Spleen (tissue), 11 donors: ENCODE results near the gene C1orf141. TPM values are rescaled to one million over a fixed set of nuclear protein-coding genes. Genes with fewer than 3 reads are reported as not detected.

Source experiments
- DNase-seq: peaks from one replicate; pipeline ENCODE4 v3.0.0-alpha.2; 2020
- H3K27ac ChIP-seq, 8 donors: fragments of 200-600 bp; sonication (generic) in 7 of 8; 1 replicate in 4 of 8; 2 replicates in 4 of 8; pipeline versions ENCODE4 v1.5.0 to v1.8.0; 2016 to 2021; ENCODE audit warnings: inconsistent platforms in 4 of 8, mild to moderate bottlenecking in 4 of 8, moderate library complexity in 1 of 8
- H3K27me3 ChIP-seq, 7 donors: fragments of 200-600 bp; sonication (generic) in 6 of 7; replicated peaks in 1 of 7; 1 replicate in 4 of 7; 2 replicates in 3 of 7; pipeline versions ENCODE4 v1.5.0 to v1.8.0; 2016 to 2021; ENCODE audit warnings: inconsistent platforms in 3 of 7, mild to moderate bottlenecking in 1 of 7
- H3K36me3 ChIP-seq, 6 donors: fragments of 200-600 bp; sonication (generic) in 5 of 6; 1 replicate in 4 of 6; 2 replicates in 2 of 6; pipeline versions ENCODE4 v1.5.0 to v1.8.0; 2016 to 2021; ENCODE audit warnings: inconsistent platforms in 2 of 6
- H3K4me1 ChIP-seq, 6 donors: fragments of 200-600 bp; sonication (generic) in 5 of 6; 1 replicate in 3 of 6; 2 replicates in 3 of 6; pipeline versions ENCODE4 v1.5.0 to v1.8.0; 2016 to 2021; ENCODE audit warnings: inconsistent platforms in 3 of 6
- H3K4me3 ChIP-seq, 8 donors: fragments of 200-600 bp; sonication (generic) in 7 of 8; 1 replicate in 4 of 8; 2 replicates in 4 of 8; pipeline versions ENCODE4 v1.5.0 to v1.8.0; 2016 to 2021; ENCODE audit warnings: inconsistent platforms in 4 of 8, mild to moderate bottlenecking in 4 of 8, moderate library complexity in 2 of 8
- H3K9me3 ChIP-seq, 8 donors: fragments of 200-600 bp; sonication (generic) in 7 of 8; 1 replicate in 4 of 8; 2 replicates in 4 of 8; pipeline versions ENCODE4 v1.5.0 to v1.8.0; 2016 to 2021; ENCODE audit warnings: inconsistent platforms in 4 of 8
- CTCF ChIP-seq, 11 experiments: fragments of 200-600 bp in 7 of 11; fragments of 450-650 bp in 4 of 11; sonication (generic) in 4 of 11; IDR thresholded peaks in 8 of 11; conservative IDR thresholded peaks in 3 of 11; 1 replicate in 7 of 11; 2 replicates in 4 of 11; pipeline versions ENCODE4 v1.4.0 to v1.8.0; 2016 to 2021; ENCODE audit warnings: antibody characterized with exemption in 11 of 11, inconsistent platforms in 4 of 11, mild to moderate bottlenecking in 1 of 11
- POLR2A ChIP-seq, 3 donors: fragments of 450-650 bp; IDR thresholded peaks; one replicate each; pipeline ENCODE4 v1.5.1; 2017; ENCODE audit warnings: antibody characterized with exemption in 3 of 3, mild to moderate bottlenecking in 1 of 3
- POLR2AphosphoS5 ChIP-seq, 3 donors: sonication (generic); formaldehyde crosslinking; IDR thresholded peaks; one replicate each; pipeline ENCODE4 v1.5.1; 2017; ENCODE audit warnings: antibody characterized with exemption in 3 of 3
- WGBS, 5 donors: extraction: QIAGEN DNeasy Blood & Tissue Kit in 3 of 5; methylation state at CpG; one replicate each; pipeline versions ENCODE4 v1.1.5 to v1.1.7; 2013 to 2018; 5-methylcytosine and 5-hydroxymethylcytosine counted together
- intact Hi-C: fragments of 100-400 bp; cut with DNase I; formaldehyde crosslinking; loops from one replicate; pipeline ENCODE4 v1.15.0; 2023; ENCODE audit warnings: low total_unique reads
- polyA plus RNA-seq, 3 donors: library from polyadenylated mRNA; stranded (reverse); fragments of 200-250 nt; gene quantifications; one replicate each; pipeline ENCODE4 v1.2.1, GENCODE V29; 2013
- total RNA-seq, 7 donors: library from RNA; depleted of rRNA in 3 of 7; stranded (reverse); fragments of >200 nt in 3 of 7; fragmentation: NEBNext Ultra II Directional in 4 of 7; extraction: Animal tissue kit (Norgen Biotek cat#: 25700) in 4 of 7; gene quantifications; one replicate each; pipeline versions ENCODE4 v1.1.0 to v1.2.1, GENCODE V29; 2016 to 2021
- donor health status: healthy with polysubstance abuse.
- donor health status: DM: no; HTN: no; CAD: no; lungs with moderate emphysema.
- donor health status: DM: no; HTN: no; CAD: no.
- donor health status: Bipolar disorder and iron deficiency.
- donor health status: healthy.
- donor health status: DM: no; HTN: no; CAD: no.
- donor health status: DM: yes; HTN: yes; CAD: no.

Gene C1orf141
- total and polyA plus RNA-seq, 10 donors: not detected

GRCh38 chr1:67058761-67059160, 76.0 kb downstream of the C1orf141 start:
- TF ChIP-seq POLR2A (IDR thresholded peaks at IDR 0.05) (no peak), POLR2AphosphoS5 (IDR thresholded peaks at IDR 0.05) (no peak), CTCF (IDR thresholded peaks at IDR 0.05 in 8 of 11, conservative IDR thresholded peaks at IDR 0.05 in 3 of 11) (no peak)
- Histone ChIP-seq H3K4me3 (no peak overlapping the region), H3K4me1 (peaks cover 0 to 7% (median 5%) of the 10 kb centered on the region in 6 donors), H3K27ac (no peak overlapping the region), H3K9me3 (no peaks in the 10 kb centered on the region), H3K36me3 (no peaks in the 10 kb centered on the region), H3K27me3 (no peaks in the 10 kb centered on the region)
- WGBS, 5 donors: 75 to 91% (median 78%) methylated on average over 3 of the region's 3 CpGs
- intact Hi-C loops: no loop called here
- no peak for DNase-seq

DNA sequence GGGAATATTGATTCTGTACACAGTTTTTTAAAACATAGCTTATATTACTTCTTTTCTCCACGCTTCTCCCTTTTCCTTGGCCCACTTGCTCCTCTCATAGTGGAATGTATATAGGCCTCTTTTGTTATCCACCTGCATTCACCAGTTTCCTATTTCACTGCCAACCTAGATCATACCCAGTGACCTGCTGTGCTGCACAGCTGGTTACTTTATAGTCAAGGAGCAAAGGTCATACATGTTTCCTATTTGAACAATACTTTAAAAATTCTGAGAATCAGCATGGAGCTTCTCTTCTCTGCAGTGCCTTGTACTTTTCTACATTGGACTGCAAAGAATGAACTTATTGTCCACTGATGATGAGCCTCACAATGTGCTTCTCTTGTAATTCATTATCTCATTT, 76.5 kb downstream of the C1orf141 start:
- no peak for DNase-seq
- Histone ChIP-seq H3K4me1 (peaks cover 0 to 7% (median 5%) of the 10 kb centered on the region in 6 donors), H3K9me3 (no peaks in the 10 kb centered on the region), H3K4me3 (no peak overlapping the region), H3K27ac (no peak overlapping the region), H3K36me3 (no peaks in the 10 kb centered on the region), H3K27me3 (no peaks in the 10 kb centered on the region)
- intact Hi-C loops: no loop called here
- WGBS, 5 donors: 89 to 100% (median 93%) methylated on average over 1 of the region's 1 CpG
- no peak for TF ChIP-seq CTCF (IDR thresholded peaks at IDR 0.05 in 8 of 11, conservative IDR thresholded peaks at IDR 0.05 in 3 of 11)
- TF ChIP-seq POLR2A (IDR thresholded peaks at IDR 0.05): no peak
- TF ChIP-seq POLR2AphosphoS5 (IDR thresholded peaks at IDR 0.05): no peak

GRCh38 chr1:67053785-67054772, 80.7 kb downstream of the C1orf141 start, which contains the start of gene SLC35D1:
Gene SLC35D1 (minus strand): TSS chr1:67054148. CDS start chr1:67054013, 135 bp downstream.
- H3K4me1 ChIP-seq: peaks cover 7 to 39% (median 25%) of the 10 kb centered on the region in 6 donors
- intact Hi-C loops: no loop called here
- peaks cover 0 to 22% (median 3%) of the 10 kb centered on the region in 6 donors for H3K36me3 ChIP-seq
- TF ChIP-seq POLR2A (IDR thresholded peaks at IDR 0.05) (peak in 2 of 3 donors; percentile 24 to 63), POLR2AphosphoS5 (IDR thresholded peaks at IDR 0.05) (peak; percentile 77 to 86 (median 84)), CTCF (IDR thresholded peaks at IDR 0.05 in 8 of 11, conservative IDR thresholded peaks at IDR 0.05 in 3 of 11) (no peak)
- no peaks in the 10 kb centered on the region for H3K9me3 ChIP-seq
- peak within 1 kb of the TSS; percentile 86 to 98 (median 96) for H3K27ac ChIP-seq
- 1 to 3% (median 1%) methylated on average over 26 to 73 of the region's 73 CpGs for WGBS, 5 donors
- no peaks in the 10 kb centered on the region for H3K27me3 ChIP-seq
- peak within 1 kb of the TSS; percentile 59 to 93 (median 77) for H3K4me3 ChIP-seq
- DNase-seq: peak; percentile 95

- no peak for DNase-seq
- intact Hi-C loops: no loop called here
Observed at GRCh38 chr1:67053535-67053784, 81.3 kb downstream of the C1orf141 start.

More at GRCh38 chr1:67053535-67053784, 81.3 kb downstream of the C1orf141 start:
- no peaks in the 10 kb centered on the region for H3K27me3 ChIP-seq
- H3K27ac ChIP-seq: peak overlapping the region; percentile 86 to 98 (median 96)
- H3K4me3 ChIP-seq: peak overlapping the region; percentile 59 to 93 (median 77)
- peaks cover 7 to 39% (median 25%) of the 10 kb centered on the region in 6 donors for H3K4me1 ChIP-seq
- 0 to 1% (median 0%) methylated on average over 1 to 34 of the region's 34 CpGs for WGBS, 5 donors
- H3K9me3 ChIP-seq: no peaks in the 10 kb centered on the region
- TF ChIP-seq CTCF (IDR thresholded peaks at IDR 0.05 in 8 of 11, conservative IDR thresholded peaks at IDR 0.05 in 3 of 11) (no peak), POLR2AphosphoS5 (IDR thresholded peaks at IDR 0.05) (no peak), POLR2A (IDR thresholded peaks at IDR 0.05) (no peak)
- peaks cover 0 to 28% (median 6%) of the 10 kb centered on the region in 6 donors for H3K36me3 ChIP-seq
